ENCODE results near the gene PLVAP.

Gene PLVAP

DNA sequence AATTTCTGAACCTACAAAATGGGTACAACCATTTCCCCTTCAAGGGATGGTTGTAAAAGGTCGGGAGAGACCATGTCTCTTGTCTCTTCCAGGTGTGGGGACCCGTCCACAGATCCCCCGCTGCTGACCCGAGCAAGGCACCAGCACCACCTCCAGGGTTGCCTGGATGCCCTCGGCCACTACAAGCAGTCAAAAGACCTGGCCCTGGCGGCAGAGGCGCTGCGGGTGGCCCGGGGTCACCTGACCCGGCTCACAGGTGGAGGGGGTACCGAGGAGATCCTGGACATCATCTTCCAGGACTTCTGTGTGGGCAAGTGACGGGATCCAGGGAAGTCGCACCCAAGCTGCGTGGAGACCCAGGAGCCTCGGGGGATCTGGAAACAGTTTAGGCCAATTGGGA, 35.8 kb downstream of the PLVAP start:
- no peak for TF ChIP-seq JUND (IDR thresholded peaks at IDR 0.05; ENCODE audit: low read depth)
- in situ Hi-C loops (cut with HindIII; ENCODE audit: low pct_unique_long_range_greater_than_20kb, low sequenced_read_pairs), result no loop called here
- DNase-seq (ENCODE audit: low read depth in 1 of 2, low spot score in 1 of 2), result no peak

DNA sequence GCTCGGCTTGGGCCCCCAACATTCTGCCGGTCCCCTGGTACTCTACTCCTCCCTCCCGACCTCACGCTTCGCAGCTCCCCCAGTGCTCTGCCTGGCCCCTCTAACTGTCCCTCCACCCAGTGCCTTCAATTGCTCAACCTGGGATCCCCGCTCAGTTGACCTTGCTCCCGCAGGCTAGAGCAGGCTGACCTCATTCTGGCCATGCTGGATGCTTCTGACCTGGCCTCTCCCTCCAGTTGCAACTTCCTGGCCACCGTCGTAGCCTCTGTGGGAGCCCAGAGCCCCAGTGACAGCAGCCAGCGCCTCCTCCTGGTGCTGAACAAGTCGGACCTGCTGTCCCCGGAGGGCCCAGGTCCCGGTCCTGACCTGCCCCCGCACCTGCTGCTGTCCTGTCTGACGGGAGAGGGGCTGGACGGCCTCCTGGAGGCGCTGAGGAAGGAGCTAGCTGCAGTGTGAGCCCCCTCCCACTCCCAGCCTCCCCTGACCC, 36.2 kb downstream of the PLVAP start:
- TF ChIP-seq JUND (IDR thresholded peaks at IDR 0.05; ENCODE audit: low read depth), result no peak
- peak in 1 of 2 experiments; percentile 49 for DNase-seq (ENCODE audit: low read depth in 1 of 2, low spot score in 1 of 2)
- in situ Hi-C loops (cut with HindIII; ENCODE audit: low pct_unique_long_range_greater_than_20kb, low sequenced_read_pairs), result no loop called here

DNA sequence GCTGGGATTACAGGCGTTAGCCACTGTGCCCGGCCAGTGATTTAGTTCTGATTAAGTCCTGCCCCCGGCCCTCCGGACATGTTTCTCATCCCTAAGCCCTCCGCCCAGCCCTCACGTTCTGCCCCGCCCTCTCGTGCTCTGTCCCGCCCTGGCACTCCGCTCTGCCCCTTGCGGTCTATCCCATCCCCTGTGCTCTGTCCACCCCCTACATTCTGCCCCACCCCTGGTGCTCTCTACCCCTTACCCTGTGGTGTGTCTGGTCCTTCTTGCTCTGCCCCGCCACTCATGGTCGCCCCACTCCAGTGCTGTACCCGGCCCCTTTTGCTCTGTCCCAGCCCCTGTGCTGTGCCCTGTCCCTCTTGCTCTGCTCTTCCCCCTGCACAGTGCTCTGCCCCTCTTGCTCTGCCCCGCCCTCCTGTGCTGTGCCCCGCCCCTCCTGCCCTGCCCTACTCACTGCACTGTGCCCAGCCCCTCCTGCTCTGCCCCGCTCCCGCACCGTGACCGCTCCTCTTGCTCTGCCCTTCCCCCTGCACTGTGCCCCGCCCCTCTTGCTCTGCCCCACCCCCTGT, 36.8 kb downstream of the PLVAP start:
- DNase-seq (ENCODE audit: low read depth in 1 of 2, low spot score in 1 of 2), result peak in 1 of 2 experiments; percentile 63
- no peak for TF ChIP-seq JUND (IDR thresholded peaks at IDR 0.05; ENCODE audit: low read depth)
- in situ Hi-C loops (cut with HindIII; ENCODE audit: low pct_unique_long_range_greater_than_20kb, low sequenced_read_pairs), result no loop called here

DNA sequence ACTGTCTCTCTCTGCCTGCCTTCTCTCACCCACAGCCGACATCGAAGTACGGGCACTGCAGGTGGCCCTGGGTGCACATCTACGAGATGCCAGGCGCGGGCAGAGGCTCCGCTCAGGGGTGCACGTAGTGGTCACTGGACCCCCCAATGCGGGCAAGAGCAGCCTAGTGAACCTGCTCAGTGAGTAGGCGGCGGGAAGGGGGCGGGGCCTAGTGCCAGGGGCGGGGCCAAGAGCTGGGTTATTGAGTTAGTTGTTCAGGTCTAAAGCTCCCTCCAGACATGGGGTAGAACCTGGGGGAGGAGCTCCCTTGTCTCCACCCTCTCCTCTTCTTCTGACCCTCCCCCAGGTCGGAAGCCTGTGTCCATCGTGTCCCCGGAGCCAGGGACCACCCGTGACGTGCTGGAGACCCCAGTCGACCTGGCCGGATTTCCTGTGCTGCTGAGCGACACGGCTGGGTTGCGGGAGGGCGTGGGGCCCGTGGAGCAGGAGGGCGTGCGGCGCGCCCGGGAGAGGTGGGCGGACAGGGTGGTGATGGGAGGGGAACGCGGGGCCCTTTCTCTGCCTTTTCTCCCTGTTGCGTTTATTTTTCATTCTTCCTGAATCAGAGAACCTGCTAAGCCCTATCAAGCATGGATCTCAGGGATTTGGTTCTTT, 37.9 kb downstream of the PLVAP start:
- peak in 1 of 2 experiments; percentile 65 for DNase-seq (ENCODE audit: low read depth in 1 of 2, low spot score in 1 of 2)
- no peak for TF ChIP-seq JUND (IDR thresholded peaks at IDR 0.05; ENCODE audit: low read depth)
- in situ Hi-C loops (cut with HindIII; ENCODE audit: low pct_unique_long_range_greater_than_20kb, low sequenced_read_pairs), result no loop called here

DNA sequence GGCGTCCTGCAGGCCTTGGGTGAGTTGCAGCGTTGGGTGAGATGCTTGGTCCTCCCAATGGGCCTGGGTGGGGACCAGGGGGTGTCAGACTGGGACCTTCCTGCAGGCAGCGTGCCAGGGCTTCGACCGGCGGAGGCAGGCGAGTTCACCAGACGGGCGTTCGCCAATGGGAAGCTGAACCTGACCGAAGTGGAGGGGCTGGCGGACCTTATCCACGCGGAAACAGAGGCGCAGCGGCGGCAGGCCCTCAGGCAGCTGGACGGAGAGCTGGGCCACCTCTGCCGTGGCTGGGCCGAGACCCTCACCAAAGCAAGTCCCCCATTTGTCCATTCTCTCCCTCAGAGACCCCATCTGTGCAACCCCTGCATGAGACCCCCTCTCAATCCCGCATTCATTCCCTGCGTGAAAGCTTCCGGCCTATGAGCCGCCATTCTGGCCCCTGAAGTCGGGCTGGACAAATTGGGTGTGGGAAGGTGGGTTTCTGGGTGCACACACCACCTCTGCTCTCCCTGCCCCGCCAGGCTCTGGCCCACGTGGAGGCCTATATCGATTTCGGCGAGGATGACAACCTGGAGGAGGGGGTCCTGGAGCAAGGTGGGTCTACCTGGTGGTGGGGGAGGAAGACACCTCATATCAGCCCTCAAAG, 38.6 kb downstream of the PLVAP start:
- TF ChIP-seq JUND (IDR thresholded peaks at IDR 0.05; ENCODE audit: low read depth), result no peak
- no peak for DNase-seq (ENCODE audit: low read depth in 1 of 2, low spot score in 1 of 2)
- in situ Hi-C loops (cut with HindIII; ENCODE audit: low pct_unique_long_range_greater_than_20kb, low sequenced_read_pairs), result no loop called here

DNA sequence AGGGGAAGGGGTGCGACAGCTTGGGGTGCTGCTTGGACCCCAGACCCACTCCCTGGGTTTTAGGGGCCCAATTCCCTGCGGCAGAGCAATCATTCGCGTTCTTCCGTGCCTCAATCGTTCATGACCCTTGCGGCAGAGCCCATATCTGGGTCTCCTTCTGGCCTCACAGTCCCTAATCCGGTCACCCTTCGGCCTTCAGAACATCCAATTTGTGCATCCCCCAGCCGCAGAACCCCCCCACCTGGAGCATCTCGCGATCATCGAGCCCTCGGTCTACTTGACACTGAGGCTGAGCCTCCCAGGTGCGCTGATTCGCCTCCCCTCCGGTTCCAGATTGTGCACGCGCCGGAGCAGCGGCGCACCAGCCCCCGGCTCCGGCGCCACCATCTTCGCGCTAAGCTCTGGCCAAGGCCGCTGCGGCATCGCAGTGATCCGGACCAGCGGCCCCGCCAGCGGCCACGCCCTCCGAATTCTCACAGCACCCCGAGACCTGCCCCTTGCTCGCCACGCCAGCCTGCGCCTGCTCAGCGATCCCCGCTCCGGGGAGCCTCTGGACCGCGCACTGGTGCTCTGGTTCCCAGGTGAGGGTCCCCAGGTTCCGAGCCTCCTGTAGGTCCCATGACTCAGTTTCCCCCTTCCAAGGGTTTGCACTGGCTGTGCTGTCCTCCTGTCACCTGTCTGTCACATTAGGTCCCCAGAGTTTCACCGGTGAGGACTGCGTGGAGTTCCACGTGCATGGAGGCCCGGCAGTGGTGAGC, 39.3 kb downstream of the PLVAP start:
- in situ Hi-C loops (cut with HindIII; ENCODE audit: low pct_unique_long_range_greater_than_20kb, low sequenced_read_pairs), result no loop called here
- peak in 1 of 2 experiments; percentile 39 for DNase-seq (ENCODE audit: low read depth in 1 of 2, low spot score in 1 of 2)
- no peak for TF ChIP-seq JUND (IDR thresholded peaks at IDR 0.05; ENCODE audit: low read depth)

DNA sequence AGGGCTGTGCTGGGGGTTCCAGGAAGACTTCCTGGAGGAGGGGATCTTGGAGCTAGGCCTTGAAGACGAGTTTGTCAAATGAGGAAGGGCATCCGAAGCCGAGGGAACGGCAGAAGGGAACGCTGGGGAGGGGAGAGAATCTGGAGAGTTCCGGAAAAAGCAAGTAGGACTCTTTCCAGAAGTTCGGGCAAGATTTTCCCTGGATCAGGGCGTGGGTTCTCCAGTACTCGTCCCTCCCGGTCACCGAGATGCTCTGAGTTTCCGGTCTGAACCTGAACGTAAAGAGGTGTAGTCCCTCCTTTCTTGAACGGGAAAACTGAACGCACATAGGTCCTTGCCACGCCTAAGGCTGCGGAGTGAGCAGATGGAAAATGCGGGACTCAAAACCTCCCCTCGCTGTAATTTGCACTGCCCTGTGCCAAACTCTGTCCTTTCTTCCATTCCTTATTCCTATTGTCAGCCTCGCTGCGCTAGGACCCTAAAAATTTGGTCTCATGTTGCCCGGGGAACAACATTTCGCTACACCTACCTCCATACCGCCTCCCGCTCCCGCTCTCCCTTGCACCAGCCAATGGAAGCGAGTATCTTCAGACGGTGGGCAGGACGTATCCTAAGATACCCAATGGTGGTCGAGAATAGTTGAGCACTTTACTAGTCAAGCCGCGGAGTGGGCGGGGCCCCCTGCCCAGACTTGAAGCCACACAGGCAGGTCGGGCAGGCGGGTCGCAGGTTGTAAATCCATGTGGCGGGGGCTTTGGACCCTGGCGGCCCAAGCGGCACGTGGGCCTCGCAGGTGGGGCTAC, 40.1 kb downstream of the PLVAP start, which contains the start of gene GTPBP3:
TSS of gene GTPBP3 (plus strand) at position 682 of the 803 bp plus-strand sequence. CDS start at position 741, 59 bp downstream.
- in situ Hi-C loops (cut with HindIII; ENCODE audit: low pct_unique_long_range_greater_than_20kb, low sequenced_read_pairs), result no loop called here
- DNase-seq (ENCODE audit: low read depth in 1 of 2, low spot score in 1 of 2), result peak; percentile 93 to 98
- no peak for TF ChIP-seq JUND (IDR thresholded peaks at IDR 0.05; ENCODE audit: low read depth)

DNA sequence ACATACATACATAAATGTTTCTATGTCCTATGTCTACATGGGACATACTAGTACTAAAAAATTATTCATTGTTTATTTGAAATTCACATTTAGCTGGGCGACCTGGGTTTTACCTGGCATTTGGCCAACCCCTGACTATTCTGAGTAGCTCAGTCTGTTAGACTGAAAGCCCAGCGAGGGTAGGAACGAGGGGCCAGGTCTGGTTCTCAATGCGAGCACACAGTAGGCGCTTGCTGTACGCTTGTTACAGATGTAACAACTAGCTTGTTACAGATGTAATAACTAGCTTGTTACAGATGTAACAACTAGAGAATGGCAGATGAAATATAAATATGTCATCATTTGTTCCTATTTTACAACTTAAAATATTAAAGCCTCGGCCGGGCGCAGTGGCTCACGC, 41.6 kb downstream of the PLVAP start:
- DNase-seq (ENCODE audit: low read depth in 1 of 2, low spot score in 1 of 2), result no peak
- TF ChIP-seq JUND (IDR thresholded peaks at IDR 0.05; ENCODE audit: low read depth), result no peak
- in situ Hi-C loops (cut with HindIII; ENCODE audit: low pct_unique_long_range_greater_than_20kb, low sequenced_read_pairs), result no loop called here

DNA sequence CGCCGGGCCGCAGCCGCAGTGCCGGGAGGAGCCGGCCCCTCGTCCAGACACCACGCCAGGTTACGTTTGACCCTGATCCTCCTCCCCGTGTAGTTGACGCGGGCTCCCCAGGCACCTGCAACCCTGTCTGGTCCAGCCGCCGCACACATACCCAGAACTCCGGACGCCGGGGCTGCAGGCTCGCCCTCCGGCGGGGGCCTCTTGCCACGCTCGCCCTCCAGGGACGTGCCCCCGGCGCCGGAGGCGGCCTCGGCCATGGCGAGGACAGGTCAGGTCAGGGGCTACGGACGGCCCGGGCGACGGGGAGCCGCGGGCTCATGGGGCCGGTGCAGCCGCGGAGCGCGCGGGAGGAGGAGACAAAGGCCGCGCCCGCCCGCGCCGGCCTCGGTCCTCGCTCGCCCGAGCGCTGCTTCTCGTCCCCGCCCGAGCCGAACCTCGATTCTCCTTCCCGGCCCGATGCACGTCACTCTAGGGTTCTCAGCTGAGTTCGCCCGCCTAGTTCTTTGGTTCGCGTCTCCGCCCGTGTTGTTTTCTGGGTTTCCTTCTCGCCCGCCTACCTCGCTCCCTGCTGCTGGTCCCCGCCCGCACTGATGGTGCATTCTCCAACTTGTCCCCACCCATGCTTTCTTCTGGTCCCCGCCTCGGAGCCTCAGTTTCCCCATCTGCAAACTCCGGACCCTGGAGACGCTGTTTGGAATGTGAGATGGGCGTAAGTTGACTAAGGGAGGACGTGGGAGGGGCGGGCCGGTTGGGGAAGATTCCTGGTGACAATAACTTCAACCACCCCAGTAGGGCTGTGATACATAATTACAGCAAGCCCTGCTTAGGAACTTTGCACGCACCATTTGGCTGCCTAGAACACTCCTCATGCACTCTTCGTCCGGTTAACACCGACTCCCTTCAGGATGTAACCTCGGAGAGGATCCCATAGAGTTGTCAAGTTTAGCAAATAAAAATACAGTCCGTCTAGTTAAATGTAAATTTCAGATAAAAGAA, 42.4 kb downstream of the PLVAP start, which contains the start of gene ANO8:
TSS of gene ANO8 (minus strand) at position 442 of the 996 bp plus-strand sequence. CDS start at position 257, 185 bp downstream.
- DNase-seq (ENCODE audit: low read depth in 1 of 2, low spot score in 1 of 2), result peak; percentile 92 to 98
- TF ChIP-seq JUND (IDR thresholded peaks at IDR 0.05; ENCODE audit: low read depth), result no peak
- in situ Hi-C loops (cut with HindIII; ENCODE audit: low pct_unique_long_range_greater_than_20kb, low sequenced_read_pairs), result no loop called here

DNA sequence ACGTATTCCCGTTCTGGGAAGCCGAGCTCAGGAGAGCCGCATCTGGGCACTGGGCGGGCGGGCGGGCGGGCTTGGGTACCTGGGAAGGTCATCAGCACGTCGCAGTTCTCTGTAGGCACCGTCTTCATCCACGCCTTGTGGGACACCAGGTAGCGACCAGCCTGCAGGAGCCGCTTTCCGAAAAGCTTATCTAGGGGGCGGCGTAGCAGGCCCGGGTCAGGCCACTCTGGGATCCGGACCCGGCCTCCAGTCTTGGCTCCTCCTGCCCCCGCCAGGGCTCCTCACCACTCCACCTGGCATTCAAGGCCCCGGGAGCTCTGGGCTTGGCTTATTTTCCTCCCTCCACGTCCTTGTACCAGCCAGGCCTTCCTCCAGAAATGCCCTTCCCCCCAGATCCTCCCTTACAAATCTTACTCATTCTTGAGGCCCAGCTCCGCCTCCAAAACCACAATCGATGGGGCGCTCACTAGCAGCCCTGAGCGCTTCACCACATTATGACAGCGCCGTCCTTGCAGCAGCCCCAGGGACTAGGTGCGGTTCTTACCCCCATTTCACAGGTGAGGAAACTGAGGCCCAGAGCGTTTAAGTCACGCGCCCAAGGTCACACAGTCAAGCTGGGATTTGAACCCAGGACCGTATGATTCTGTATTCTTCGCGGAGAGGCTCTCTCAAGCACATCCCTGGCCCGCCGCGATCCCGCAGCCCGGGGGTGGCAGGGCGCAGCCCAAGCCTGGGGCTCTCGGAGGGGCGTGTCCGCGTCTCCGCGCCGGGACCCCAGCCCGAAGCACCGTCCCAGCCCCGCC, 43.3 kb downstream of the PLVAP start:
- in situ Hi-C loops (cut with HindIII; ENCODE audit: low pct_unique_long_range_greater_than_20kb, low sequenced_read_pairs), result no loop called here
- no peak for TF ChIP-seq JUND (IDR thresholded peaks at IDR 0.05; ENCODE audit: low read depth)
- DNase-seq (ENCODE audit: low read depth in 1 of 2, low spot score in 1 of 2), result peak in 1 of 2 experiments; percentile 61
